Ascending aorta (tissue), 2 donors: Measurements from ENCODE around the gene CHST14. TPM values are rescaled to one million over a fixed set of nuclear protein-coding genes. Genes with fewer than 3 reads are reported as not detected.

Source experiments
- DNase-seq, 2 donors: peaks; one replicate each; pipeline ENCODE4 v3.0.0-alpha.2; 2019; ENCODE audit warnings: low spot score in 2 of 2
- H3K27ac ChIP-seq, 2 donors: fragments of 200-600 bp; sonication (generic); one replicate each; pipeline ENCODE4 v1.5.1; 2016 to 2017; ENCODE audit warnings: mild to moderate bottlenecking in 1 of 2
- H3K27me3 ChIP-seq: fragments of 200-600 bp; sonication (generic); one replicate; pipeline ENCODE4 v1.5.1; 2017
- H3K36me3 ChIP-seq, 2 donors: fragments of 200-600 bp; sonication (generic); one replicate each; pipeline ENCODE4 v1.5.1; 2016
- H3K4me1 ChIP-seq, 2 donors: fragments of 200-600 bp; sonication (generic); one replicate each; pipeline ENCODE4 v1.5.1; 2016 to 2017; ENCODE audit warnings: mild to moderate bottlenecking in 1 of 2
- H3K4me3 ChIP-seq, 2 donors: fragments of 200-600 bp; sonication (generic); one replicate each; pipeline ENCODE4 v1.5.1; 2016 to 2017; ENCODE audit warnings: mild to moderate bottlenecking in 1 of 2
- H3K9me3 ChIP-seq, 2 donors: fragments of 200-600 bp; sonication (generic); one replicate each; pipeline ENCODE4 v1.5.1; 2016
- CTCF ChIP-seq, 3 experiments: fragments of 200-600 bp in 2 of 3; fragments of 450-650 bp in 1 of 3; sonication (generic) in 2 of 3; IDR thresholded peaks; one replicate each; pipeline ENCODE4 v1.5.1; 2016 to 2019; ENCODE audit warnings: antibody characterized with exemption in 3 of 3, mild to moderate bottlenecking in 1 of 3, moderate library complexity in 1 of 3
- intact Hi-C: fragments of 100-400 bp; cut with DNase I; formaldehyde crosslinking; loops from one replicate; pipeline ENCODE4 v1.15.1; 2023
- total RNA-seq: library from RNA; depleted of rRNA; stranded (reverse); fragments of >200 nt; gene quantifications from one replicate; pipeline ENCODE4 v1.1.0, GENCODE V29; 2016

The CHST14 gene
- total RNA-seq, 1 donor from 2014 or later, result 22.0 TPM

GRCh38 chr15:40511093-40511471 lies 40.3 kb downstream of the CHST14 start:
- Histone ChIP-seq H3K9me3 (no peaks in the 10 kb centered on the region), H3K36me3 (no peaks in the 10 kb centered on the region), H3K27me3 (no peaks in the 10 kb centered on the region), H3K4me1 (peaks cover 0 to 11% of the 10 kb centered on the region in 2 donors), H3K27ac (no peak overlapping the region), H3K4me3 (peak overlapping the region; percentile 62 to 69)
- no peak for DNase-seq
- TF ChIP-seq CTCF (IDR thresholded peaks at IDR 0.05), result no peak
- intact Hi-C loops, result no loop called here

GRCh38 chr15:40511472-40512133 lies 40.8 kb downstream of the CHST14 start:
- Histone ChIP-seq H3K9me3 (no peaks in the 10 kb centered on the region), H3K4me1 (peaks cover 0 to 10% of the 10 kb centered on the region in 2 donors), H3K27me3 (no peaks in the 10 kb centered on the region), H3K27ac (no peak overlapping the region), H3K36me3 (no peaks in the 10 kb centered on the region), H3K4me3 (peak overlapping the region; percentile 62 to 69)
- DNase-seq, result peak in 1 of 2 donors; percentile 73
- intact Hi-C loops, result no loop called here
- TF ChIP-seq CTCF (IDR thresholded peaks at IDR 0.05), result no peak

DNA sequence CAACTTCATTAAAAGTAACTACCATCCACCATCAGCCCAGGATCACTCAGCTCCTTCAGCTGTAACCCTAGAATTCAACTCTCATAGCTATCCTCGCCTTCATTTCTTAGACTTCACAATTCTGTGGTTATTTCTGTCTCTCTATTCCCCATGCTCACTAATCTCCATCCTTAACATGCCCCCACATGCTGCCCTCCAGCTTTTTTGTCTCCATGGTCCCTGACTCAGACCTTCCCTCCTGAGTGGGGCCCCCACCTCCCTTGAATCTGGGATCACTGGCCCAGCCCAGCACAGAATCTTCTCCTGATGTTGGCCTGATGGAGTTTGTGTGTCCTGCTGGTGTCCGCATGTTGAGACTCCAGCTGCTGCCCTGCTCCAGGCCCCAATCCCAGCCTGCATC lies 41.7 kb downstream of the CHST14 start:
- Histone ChIP-seq H3K27me3 (no peaks in the 10 kb centered on the region), H3K9me3 (no peaks in the 10 kb centered on the region), H3K36me3 (no peaks in the 10 kb centered on the region), H3K4me3 (no peak overlapping the region), H3K27ac (no peak overlapping the region), H3K4me1 (peaks cover 0 to 6% of the 10 kb centered on the region in 2 donors)
- intact Hi-C loops, result no loop called here
- no peak for TF ChIP-seq CTCF (IDR thresholded peaks at IDR 0.05)
- DNase-seq, result no peak

DNA sequence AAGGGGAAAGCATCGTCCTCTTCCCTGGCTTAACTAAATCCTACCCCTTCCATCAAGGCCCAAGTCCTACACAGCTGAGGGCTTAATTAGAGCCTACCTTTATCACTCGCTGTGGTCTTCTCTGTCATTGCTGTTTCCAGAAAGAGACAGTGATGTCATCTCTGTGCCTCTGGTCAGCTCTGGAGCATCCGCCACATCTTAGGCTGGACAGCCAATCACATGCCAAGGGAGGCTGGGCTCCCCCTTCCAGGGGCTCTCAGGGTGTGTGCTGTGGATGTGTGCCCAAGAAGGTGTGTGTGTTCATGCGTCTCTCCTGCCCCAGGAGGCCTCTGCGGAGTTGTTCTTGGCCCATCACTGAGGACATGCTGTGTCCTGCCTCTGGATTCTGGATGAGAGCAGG lies 42.8 kb downstream of the CHST14 start:
- H3K4me1 ChIP-seq, result peaks cover 0 to 6% of the 10 kb centered on the region in 2 donors

GRCh38 chr15:40516322-40516721 lies 45.5 kb downstream of the CHST14 start:
- no peaks in the 10 kb centered on the region for H3K27me3 ChIP-seq
- H3K27ac ChIP-seq, result no peak overlapping the region
- no peaks in the 10 kb centered on the region for H3K36me3 ChIP-seq
- H3K4me3 ChIP-seq, result no peak overlapping the region
- DNase-seq, result no peak
- no peaks in the 10 kb centered on the region for H3K9me3 ChIP-seq
- intact Hi-C loops, result no loop called here
- peaks cover 0 to 6% of the 10 kb centered on the region in 2 donors for H3K4me1 ChIP-seq
- no peak for TF ChIP-seq CTCF (IDR thresholded peaks at IDR 0.05)

More for the DNA sequence above, 42.8 kb downstream of the CHST14 start:
- intact Hi-C loops, result no loop called here
- Histone ChIP-seq H3K36me3 (no peaks in the 10 kb centered on the region), H3K27ac (no peak overlapping the region), H3K27me3 (no peaks in the 10 kb centered on the region), H3K9me3 (no peaks in the 10 kb centered on the region), H3K4me3 (no peak overlapping the region)
- no peak for TF ChIP-seq CTCF (IDR thresholded peaks at IDR 0.05)
- no peak for DNase-seq

Other genes starting within 250 kb of the CHST14 start
- not detected for gene PAK6, start 231.9 kb upstream of the CHST14 start, total RNA-seq
- not detected for gene ANKRD63, start 187.9 kb upstream of the CHST14 start, total RNA-seq
- gene PLCB2, start 163.0 kb upstream of the CHST14 start, total RNA-seq, result 6.9 TPM
- gene INAFM2, start 147.3 kb upstream of the CHST14 start, total RNA-seq, result 69.8 TPM
- 55.8 TPM for gene CCDC9B, start 130.0 kb upstream of the CHST14 start, total RNA-seq
- gene PHGR1, start 120.0 kb upstream of the CHST14 start, total RNA-seq, result not detected
- gene DISP2, start 112.8 kb upstream of the CHST14 start, total RNA-seq, result 0.32 TPM
- gene KNSTRN, start 88.3 kb upstream of the CHST14 start, total RNA-seq, result 5.1 TPM
- gene IVD, start 65.2 kb upstream of the CHST14 start, total RNA-seq, result 39.5 TPM
- gene BAHD1, start 30.0 kb upstream of the CHST14 start, total RNA-seq, result 10.6 TPM
- 16.4 TPM for gene CCDC32, start 94.1 kb downstream of the CHST14 start, total RNA-seq
- 2.4 TPM for gene RPUSD2, start 98.3 kb downstream of the CHST14 start, total RNA-seq
- not detected for gene KNL1, start 123.3 kb downstream of the CHST14 start, total RNA-seq
- not detected for gene RAD51, start 224.2 kb downstream of the CHST14 start, total RNA-seq